WTC11 (cell line): ENCODE measurements around the gene EOGT. TPM values are rescaled to one million over a fixed set of nuclear protein-coding genes. Genes with fewer than 3 reads are reported as not detected.

Source experiments
- ATAC-seq: fragments of 200-7000 bp; cut with Tn5 transposase; 2 replicates; pipeline ENCODE4 v1.10.0; 2021; ENCODE audit warnings: mild to moderate bottlenecking, moderate library complexity
- CTCF ChIA-PET: fragments of 300-600 bp; sonication (Branson Sonifier 250); formaldehyde crosslinking; loops from one replicate; lab custom pipeline; 2021; ENCODE audit warnings: antibody characterized with exemption; lab: Charles Lee
- POLR2A ChIA-PET: fragments of 350-600 bp; sonication (Branson Sonifier 250); formaldehyde crosslinking; loops from one replicate; lab custom pipeline; 2021; ENCODE audit warnings: antibody characterized with exemption; lab: Charles Lee
- DNase-seq: peaks from one replicate; pipeline ENCODE4 v3.0.0; 2021; ENCODE audit warnings: low spot score
- H3K27ac Mint-ChIP-seq: 2 replicates; pipeline ENCODE4 v1.8.0; 2021; ENCODE audit warnings: mixed read lengths
- H3K27me3 Mint-ChIP-seq: 2 replicates; pipeline ENCODE4 v1.8.0; 2021; ENCODE audit warnings: low read depth, mild to moderate bottlenecking, moderate library complexity, mixed read lengths
- H3K36me3 Mint-ChIP-seq: 2 replicates; pipeline ENCODE4 v1.8.0; 2021; ENCODE audit warnings: mixed read lengths
- H3K4me1 Mint-ChIP-seq: 2 replicates; pipeline ENCODE4 v1.8.0; 2022; ENCODE audit warnings: mixed read lengths
- H3K4me3 Mint-ChIP-seq: 2 replicates; pipeline ENCODE4 v1.8.0; 2021; ENCODE audit warnings: mild to moderate bottlenecking, moderate library complexity, mixed read lengths
- H3K9me3 Mint-ChIP-seq: 2 replicates; pipeline ENCODE4 v1.8.0; 2021; ENCODE audit warnings: mixed read lengths
- AFF4 ChIP-seq: sonication (generic); formaldehyde crosslinking; IDR thresholded peaks from 2 replicates; pipeline ENCODE4 v1.8.1; 2023; ENCODE audit warnings: mild to moderate bottlenecking, missing genetic modification reagents, borderline replicate concordance
- E2F1 ChIP-seq: sonication (generic); formaldehyde crosslinking; IDR thresholded peaks from 2 replicates; pipeline ENCODE4 v1.8.0; 2022; ENCODE audit warnings: mild to moderate bottlenecking, missing genetic modification reagents
- EMX1 ChIP-seq: fragments of 250-450 bp; sonication (Bioruptor Pico); IDR thresholded peaks from 2 replicates; pipeline ENCODE4 v1.8.0; 2021; ENCODE audit warnings: mild to moderate bottlenecking
- ETV6 ChIP-seq: sonication (generic); formaldehyde crosslinking; IDR thresholded peaks from 2 replicates; pipeline ENCODE4 v1.8.1; 2022; ENCODE audit warnings: mild to moderate bottlenecking, missing genetic modification reagents
- GABPB1 ChIP-seq: sonication (generic); formaldehyde crosslinking; IDR thresholded peaks from 2 replicates; pipeline ENCODE4 v1.8.1; 2023; ENCODE audit warnings: mild to moderate bottlenecking, missing genetic modification reagents
- GRHL2 ChIP-seq: fragments of 250-450 bp; sonication (Bioruptor Pico); IDR thresholded peaks from 2 replicates; pipeline ENCODE4 v1.8.0; 2022; ENCODE audit warnings: mild to moderate bottlenecking, moderate library complexity; ENCODE audit not compliant: insufficient replicate concordance, severe bottlenecking
- GTF2I ChIP-seq: fragments of 250-450 bp; sonication (Bioruptor Pico); conservative IDR thresholded peaks from 2 replicates; pipeline ENCODE4 v1.4.0; 2021; ENCODE audit warnings: mild to moderate bottlenecking
- IRF1 ChIP-seq: sonication (generic); formaldehyde crosslinking; IDR thresholded peaks from 2 replicates; pipeline ENCODE4 v1.8.0; 2023; ENCODE audit warnings: missing genetic modification reagents
- IRF2 ChIP-seq: sonication (generic); formaldehyde crosslinking; IDR thresholded peaks from 2 replicates; pipeline ENCODE4 v1.8.0; 2022; ENCODE audit warnings: low read depth, missing genetic modification reagents, borderline replicate concordance
- MAX ChIP-seq: sonication (generic); formaldehyde crosslinking; IDR thresholded peaks from 2 replicates; pipeline ENCODE4 v1.8.0; 2022; ENCODE audit warnings: mild to moderate bottlenecking, missing genetic modification reagents
- MYBL2 ChIP-seq: sonication (generic); formaldehyde crosslinking; IDR thresholded peaks from 2 replicates; pipeline ENCODE4 v1.8.1; 2023; ENCODE audit warnings: mild to moderate bottlenecking, moderate library complexity, missing genetic modification reagents
- NR1H2 ChIP-seq: sonication (generic); formaldehyde crosslinking; IDR thresholded peaks from 2 replicates; pipeline ENCODE4 v1.9.0; 2021; ENCODE audit warnings: mild to moderate bottlenecking, moderate library complexity, missing genetic modification reagents
- PRRX2 ChIP-seq: fragments of 250-450 bp; sonication (Bioruptor Pico); IDR thresholded peaks from 2 replicates; pipeline ENCODE4 v1.8.0; 2021; ENCODE audit warnings: mild to moderate bottlenecking
- TP53 ChIP-seq: sonication (generic); formaldehyde crosslinking; IDR thresholded peaks from 2 replicates; pipeline ENCODE4 v1.8.1; 2023; ENCODE audit warnings: mild to moderate bottlenecking, missing genetic modification reagents
- USF2 ChIP-seq: sonication (generic); formaldehyde crosslinking; IDR thresholded peaks from 2 replicates; pipeline ENCODE4 v1.8.1; 2023; ENCODE audit warnings: mild to moderate bottlenecking, missing genetic modification reagents, moderate library complexity
- ZNF317 ChIP-seq: sonication (generic); formaldehyde crosslinking; IDR thresholded peaks from 2 replicates; pipeline ENCODE4 v1.8.1; 2023; ENCODE audit warnings: low read depth, mild to moderate bottlenecking, moderate library complexity, missing genetic modification reagents, borderline replicate concordance
- total RNA-seq: library from RNA; stranded (reverse); gene quantifications from 3 replicates; pipeline ENCODE4 v1.2.3, GENCODE V29; 2021
- TF ChIP-seq, protein P1 (sequence below): fragments of 250-450 bp; sonication (Bioruptor Pico); IDR thresholded peaks from 2 replicates; pipeline ENCODE4 v1.9.0; 2021; ENCODE audit warnings: mild to moderate bottlenecking, borderline replicate concordance
- TF ChIP-seq, protein P2 (sequence below): fragments of 250-450 bp; sonication (Bioruptor Pico); IDR thresholded peaks from 2 replicates; pipeline ENCODE4 v1.9.0; 2021; ENCODE audit warnings: moderate library complexity, mild to moderate bottlenecking, inconsistent platforms, borderline replicate concordance
- TF ChIP-seq, protein P3 (sequence below): fragments of 250-450 bp; sonication (Bioruptor Pico); conservative IDR thresholded peaks from 2 replicates; pipeline ENCODE4 v1.9.0; 2021; ENCODE audit warnings: mild to moderate bottlenecking

The EOGT gene
- total RNA-seq, 1 experiment from 2014 or later: 32.9 TPM

- TF ChIP-seq USF2 (CRISPR knock-in tag) (no peak), ETV6 (CRISPR knock-in tag) (no peak), IRF2 (CRISPR knock-in tag) (no peak)
These were observed 13.9 kb downstream of the EOGT start (continued) for GRCh38 chr3:68999605-69000004.

DNA sequence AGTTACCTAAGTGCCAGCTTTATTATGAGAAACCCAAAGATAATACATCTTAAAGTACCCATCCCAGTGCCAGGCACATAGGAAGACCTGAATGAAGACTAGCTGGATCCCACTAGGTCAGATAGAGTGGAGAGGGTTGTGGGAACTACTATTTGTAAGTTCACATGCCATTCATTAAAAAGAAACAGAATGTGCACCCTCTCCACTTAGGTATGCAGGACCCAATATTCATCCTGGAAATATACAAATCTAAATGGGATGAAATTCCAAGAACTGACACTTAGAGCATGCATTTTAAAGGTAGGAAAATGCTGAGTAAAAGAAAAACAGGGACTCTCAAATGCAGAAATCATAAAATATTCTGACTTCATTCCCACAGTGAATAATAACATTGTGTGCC lies 14.3 kb downstream of the EOGT start:
- CTCF ChIA-PET: interaction anchor here (1.1 kb wide), 1 partner anchor 14 kb away, joined by 4 read pairs; the partner anchor contains the start of gene EOGT
- no peak for ATAC-seq
- no peak overlapping the region for H3K4me3 Mint-ChIP-seq

GRCh38 chr3:68997887-68998286 lies 15.6 kb downstream of the EOGT start:
- ATAC-seq (no peak), DNase-seq (no peak)
- POLR2A ChIA-PET: no interaction called here
- CTCF ChIA-PET: no interaction called here
- Mint-ChIP-seq H3K27ac (peak overlapping the region; percentile 54; the same call in 1 of the 2 replicates), H3K4me3 (no peak overlapping the region), H3K9me3 (peaks cover 8% of the 10 kb centered on the region), H3K27me3 (no peaks in the 10 kb centered on the region), H3K36me3 (peaks cover 63% of the 10 kb centered on the region), H3K4me1 (no peaks in the 10 kb centered on the region)
- no peak for TF ChIP-seq PRRX2 (CRISPR knock-in tag)
- TF ChIP-seq MYBL2 (CRISPR knock-in tag): no peak
- no peak for TF ChIP-seq AFF4 (CRISPR knock-in tag)
- TF ChIP-seq ETV6 (CRISPR knock-in tag): no peak
- TF ChIP-seq, protein P1, sequence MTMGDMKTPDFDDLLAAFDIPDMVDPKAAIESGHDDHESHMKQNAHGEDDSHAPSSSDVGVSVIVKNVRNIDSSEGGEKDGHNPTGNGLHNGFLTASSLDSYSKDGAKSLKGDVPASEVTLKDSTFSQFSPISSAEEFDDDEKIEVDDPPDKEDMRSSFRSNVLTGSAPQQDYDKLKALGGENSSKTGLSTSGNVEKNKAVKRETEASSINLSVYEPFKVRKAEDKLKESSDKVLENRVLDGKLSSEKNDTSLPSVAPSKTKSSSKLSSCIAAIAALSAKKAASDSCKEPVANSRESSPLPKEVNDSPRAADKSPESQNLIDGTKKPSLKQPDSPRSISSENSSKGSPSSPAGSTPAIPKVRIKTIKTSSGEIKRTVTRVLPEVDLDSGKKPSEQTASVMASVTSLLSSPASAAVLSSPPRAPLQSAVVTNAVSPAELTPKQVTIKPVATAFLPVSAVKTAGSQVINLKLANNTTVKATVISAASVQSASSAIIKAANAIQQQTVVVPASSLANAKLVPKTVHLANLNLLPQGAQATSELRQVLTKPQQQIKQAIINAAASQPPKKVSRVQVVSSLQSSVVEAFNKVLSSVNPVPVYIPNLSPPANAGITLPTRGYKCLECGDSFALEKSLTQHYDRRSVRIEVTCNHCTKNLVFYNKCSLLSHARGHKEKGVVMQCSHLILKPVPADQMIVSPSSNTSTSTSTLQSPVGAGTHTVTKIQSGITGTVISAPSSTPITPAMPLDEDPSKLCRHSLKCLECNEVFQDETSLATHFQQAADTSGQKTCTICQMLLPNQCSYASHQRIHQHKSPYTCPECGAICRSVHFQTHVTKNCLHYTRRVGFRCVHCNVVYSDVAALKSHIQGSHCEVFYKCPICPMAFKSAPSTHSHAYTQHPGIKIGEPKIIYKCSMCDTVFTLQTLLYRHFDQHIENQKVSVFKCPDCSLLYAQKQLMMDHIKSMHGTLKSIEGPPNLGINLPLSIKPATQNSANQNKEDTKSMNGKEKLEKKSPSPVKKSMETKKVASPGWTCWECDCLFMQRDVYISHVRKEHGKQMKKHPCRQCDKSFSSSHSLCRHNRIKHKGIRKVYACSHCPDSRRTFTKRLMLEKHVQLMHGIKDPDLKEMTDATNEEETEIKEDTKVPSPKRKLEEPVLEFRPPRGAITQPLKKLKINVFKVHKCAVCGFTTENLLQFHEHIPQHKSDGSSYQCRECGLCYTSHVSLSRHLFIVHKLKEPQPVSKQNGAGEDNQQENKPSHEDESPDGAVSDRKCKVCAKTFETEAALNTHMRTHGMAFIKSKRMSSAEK (CRISPR knock-in tag): no peak
- TF ChIP-seq IRF1: no peak
- no peak for TF ChIP-seq GTF2I

More for the DNA sequence above, 14.3 kb downstream of the EOGT start:
- no peaks in the 10 kb centered on the region for H3K4me1 Mint-ChIP-seq
- no peak for DNase-seq
- no peaks in the 10 kb centered on the region for H3K9me3 Mint-ChIP-seq
- TF ChIP-seq, protein P2, sequence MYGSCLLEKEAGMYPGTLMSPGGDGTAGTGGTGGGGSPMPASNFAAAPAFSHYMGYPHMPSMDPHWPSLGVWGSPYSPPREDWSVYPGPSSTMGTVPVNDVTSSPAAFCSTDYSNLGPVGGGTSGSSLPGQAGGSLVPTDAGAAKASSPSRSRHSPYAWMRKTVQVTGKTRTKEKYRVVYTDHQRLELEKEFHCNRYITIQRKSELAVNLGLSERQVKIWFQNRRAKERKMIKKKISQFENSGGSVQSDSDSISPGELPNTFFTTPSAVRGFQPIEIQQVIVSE (CRISPR knock-in tag): no peak
- TF ChIP-seq E2F1 (CRISPR knock-in tag): no peak
- no peak for TF ChIP-seq MAX (CRISPR knock-in tag)
- no peak for TF ChIP-seq GABPB1 (CRISPR knock-in tag)
- no peak for TF ChIP-seq TP53 (CRISPR knock-in tag)
- TF ChIP-seq PRRX2 (CRISPR knock-in tag): no peak
- TF ChIP-seq, protein P3, sequence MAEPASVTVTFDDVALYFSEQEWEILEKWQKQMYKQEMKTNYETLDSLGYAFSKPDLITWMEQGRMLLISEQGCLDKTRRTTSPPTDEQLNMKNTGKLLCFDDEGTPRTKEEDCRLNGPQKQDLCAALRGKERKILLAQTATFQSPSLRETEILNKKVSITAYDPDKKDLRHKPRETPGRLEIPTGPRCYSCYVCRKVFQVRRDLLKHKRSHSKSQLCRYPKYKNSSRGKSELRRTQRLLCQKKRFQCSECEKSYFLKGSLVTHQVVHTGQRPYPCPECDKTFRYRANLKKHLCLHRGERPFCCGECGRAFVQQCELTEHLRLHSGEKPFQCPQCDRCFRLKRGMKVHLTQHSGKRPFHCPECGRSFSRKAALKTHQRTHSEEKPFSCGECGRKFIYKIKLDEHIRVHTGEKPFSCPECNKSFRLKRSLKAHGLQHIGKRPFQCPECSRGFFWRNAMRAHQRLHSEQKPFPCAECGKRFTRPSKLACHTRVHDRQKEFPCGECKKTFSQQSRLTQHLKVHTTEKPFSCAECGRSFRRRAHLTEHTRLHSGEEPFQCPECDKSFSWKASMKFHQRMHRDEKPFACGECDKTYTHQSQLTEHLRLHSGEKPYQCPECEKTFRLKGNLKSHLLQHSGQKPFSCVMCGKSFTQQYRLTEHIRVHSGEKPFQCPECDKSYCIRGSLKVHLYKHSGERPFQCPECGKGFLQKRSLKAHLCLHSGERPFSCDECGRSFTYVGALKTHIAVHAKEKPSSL (CRISPR knock-in tag): no peak
- TF ChIP-seq NR1H2 (CRISPR knock-in tag): no peak
- no peak for TF ChIP-seq EMX1 (CRISPR knock-in tag)
- no peak for TF ChIP-seq GRHL2
- TF ChIP-seq ZNF317 (CRISPR knock-in tag): no peak
- POLR2A ChIA-PET: no interaction called here
- peaks cover 62% of the 10 kb centered on the region for H3K36me3 Mint-ChIP-seq
- no peaks in the 10 kb centered on the region for H3K27me3 Mint-ChIP-seq
- no peak overlapping the region for H3K27ac Mint-ChIP-seq
